H9 (cell line): Measurements from ENCODE around the gene NEK7. TPM values are rescaled to one million over a fixed set of nuclear protein-coding genes. Genes with fewer than 3 reads are reported as not detected.

ENCODE experiments used
- DNase-seq: peaks from one replicate; pipeline ENCODE4 v3.0.0-alpha.2; 2017
- H2AFZ ChIP-seq: one replicate; pipeline ENCODE4 v1.6.1; 2013; ENCODE audit warnings: mild to moderate bottlenecking, low read length, control low read depth, moderate library complexity
- H2AK5ac ChIP-seq: 2 replicates; pipeline ENCODE4 v1.6.1; 2013; ENCODE audit warnings: low read length, control low read depth, mixed read lengths; ENCODE audit not compliant: insufficient read length
- H2BK120ac ChIP-seq: one replicate; pipeline ENCODE4 v1.6.1; 2013; ENCODE audit warnings: low read depth, mild to moderate bottlenecking, low read length, control low read depth, inconsistent platforms; ENCODE audit not compliant: poor library complexity, severe bottlenecking
- H2BK12ac ChIP-seq: 2 replicates; pipeline ENCODE4 v1.6.1; 2013; ENCODE audit warnings: low read length, control low read depth, mixed read lengths, low read depth; ENCODE audit not compliant: insufficient read length
- H2BK15ac ChIP-seq: 2 replicates; pipeline ENCODE4 v1.6.1; 2013; ENCODE audit warnings: low read depth, low read length, control low read depth
- H2BK20ac ChIP-seq: one replicate; pipeline ENCODE4 v1.6.1; 2013; ENCODE audit warnings: low read depth, mild to moderate bottlenecking, low read length, control low read depth, inconsistent platforms; ENCODE audit not compliant: poor library complexity, severe bottlenecking
- H2BK5ac ChIP-seq: 2 replicates; pipeline ENCODE4 v1.6.1; 2013; ENCODE audit warnings: low read length, control low read depth, mixed read lengths; ENCODE audit not compliant: insufficient read length
- H3K14ac ChIP-seq: 2 replicates; pipeline ENCODE4 v1.6.1; 2013; ENCODE audit warnings: low read length, control low read depth; ENCODE audit not compliant: insufficient read depth
- H3K18ac ChIP-seq: 2 replicates; pipeline ENCODE4 v1.6.1; 2013; ENCODE audit warnings: low read depth, mild to moderate bottlenecking, mixed read lengths, low read length, control low read depth; ENCODE audit not compliant: insufficient read length
- H3K23ac ChIP-seq: 2 replicates; pipeline ENCODE4 v1.6.1; 2013; ENCODE audit warnings: low read length, control low read depth, mixed read lengths, low read depth; ENCODE audit not compliant: insufficient read length
- H3K23me2 ChIP-seq: 2 replicates; pipeline ENCODE4 v1.6.1; 2013; ENCODE audit warnings: low read depth, mild to moderate bottlenecking, mixed read lengths, low read length, control low read depth; ENCODE audit not compliant: insufficient read length, poor library complexity, severe bottlenecking
- H3K27ac ChIP-seq: 2 replicates; pipeline ENCODE4 v1.5.1; 2013; ENCODE audit warnings: low read length, control low read depth, mixed read lengths, low read depth; ENCODE audit not compliant: insufficient read length
- H3K27me3 ChIP-seq: 2 replicates; pipeline ENCODE4 v1.6.1; 2013; ENCODE audit warnings: low read length, control low read depth, inconsistent platforms; ENCODE audit not compliant: insufficient read depth
- H3K4ac ChIP-seq: 2 replicates; pipeline ENCODE4 v1.6.1; 2013; ENCODE audit warnings: low read depth, mild to moderate bottlenecking, control low read depth, inconsistent platforms, low read length, moderate library complexity
- H3K4me1 ChIP-seq: 2 replicates; pipeline ENCODE4 v1.6.1; 2013; ENCODE audit warnings: low read length, control low read depth, inconsistent platforms; ENCODE audit not compliant: insufficient read depth
- H3K4me2 ChIP-seq: 2 replicates; pipeline ENCODE4 v1.6.1; 2013; ENCODE audit warnings: low read length, control low read depth, mixed read lengths; ENCODE audit not compliant: insufficient read length, insufficient read depth
- H3K56ac ChIP-seq: 2 replicates; pipeline ENCODE4 v1.6.1; 2013; ENCODE audit warnings: low read depth, mild to moderate bottlenecking, mixed read lengths, low read length, control low read depth; ENCODE audit not compliant: insufficient read length
- H3K79me1 ChIP-seq: 2 replicates; pipeline ENCODE4 v1.6.1; 2013; ENCODE audit warnings: low read depth, mild to moderate bottlenecking, moderate library complexity, low read length, control low read depth, inconsistent platforms; ENCODE audit not compliant: insufficient read depth, poor library complexity, severe bottlenecking
- H3K79me2 ChIP-seq: 2 replicates; pipeline ENCODE4 v1.6.1; 2013; ENCODE audit warnings: low read length, control low read depth, inconsistent platforms; ENCODE audit not compliant: insufficient read depth
- H3K9ac ChIP-seq: 2 replicates; pipeline ENCODE4 v1.6.1; 2013; ENCODE audit warnings: low read length, control low read depth, mixed read lengths; ENCODE audit not compliant: insufficient read length; ENCODE audit errors: extremely low read depth
- H3K9me3 ChIP-seq: one replicate; pipeline ENCODE4 v1.6.1; 2013; ENCODE audit warnings: low read depth, low read length, inconsistent platforms; ENCODE audit not compliant: control insufficient read depth
- H3T11ph ChIP-seq: one replicate; pipeline ENCODE4 v1.6.1; 2013; ENCODE audit warnings: mild to moderate bottlenecking, low read length, control low read depth, inconsistent platforms
- H4K20me1 ChIP-seq: one replicate; pipeline ENCODE4 v1.6.1; 2013; ENCODE audit not compliant: control insufficient read depth, insufficient read length, insufficient read depth
- H4K5ac ChIP-seq: 2 replicates; pipeline ENCODE4 v1.6.1; 2013; ENCODE audit warnings: low read depth, mild to moderate bottlenecking, mixed read lengths, low read length, control low read depth; ENCODE audit not compliant: insufficient read length
- H4K8ac ChIP-seq: replicated peaks from 2 replicates; pipeline ENCODE4 v1.6.1; 2013; ENCODE audit warnings: low read length, control low read depth, mixed read lengths, low read depth; ENCODE audit not compliant: insufficient read length
- H4K91ac ChIP-seq: 2 replicates; pipeline ENCODE4 v1.6.1; 2013; ENCODE audit warnings: low read depth, mild to moderate bottlenecking, moderate library complexity, mixed read lengths, low read length, control low read depth; ENCODE audit not compliant: insufficient read length
- H3K27ac Mint-ChIP-seq, 3 experiments: 2 replicates in 2 of 3; 3 replicates in 1 of 3; pipeline ENCODE4 v1.8.0; 2020 to 2021; ENCODE audit warnings: mixed read lengths in 3 of 3, mild to moderate bottlenecking in 1 of 3, moderate library complexity in 1 of 3
- H3K27me3 Mint-ChIP-seq: 2 replicates; pipeline ENCODE4 v1.8.0; 2021; ENCODE audit warnings: low read depth, mild to moderate bottlenecking, moderate library complexity, mixed read lengths
- H3K36me3 Mint-ChIP-seq, 3 experiments: 2 replicates in 2 of 3; 3 replicates in 1 of 3; pipeline ENCODE4 v1.8.0; 2020 to 2021; ENCODE audit warnings: low read depth in 3 of 3, mixed read lengths in 3 of 3; ENCODE audit not compliant: insufficient read depth in 1 of 3
- H3K4me1 Mint-ChIP-seq, 2 experiments: 2 replicates each; pipeline ENCODE4 v1.8.0; 2020; ENCODE audit warnings: mixed read lengths in 2 of 2
- H3K4me3 Mint-ChIP-seq, 2 experiments: 2 replicates in 1 of 2; 3 replicates in 1 of 2; pipeline ENCODE4 v1.8.0; 2020 to 2021; ENCODE audit warnings: mild to moderate bottlenecking in 2 of 2, mixed read lengths in 2 of 2, moderate library complexity in 1 of 2
- H3K9me3 Mint-ChIP-seq, 2 experiments: 2 replicates in 1 of 2; 3 replicates in 1 of 2; pipeline ENCODE4 v1.8.0; 2020; ENCODE audit warnings: mild to moderate bottlenecking in 2 of 2, mixed read lengths in 2 of 2, moderate library complexity in 1 of 2
- WGBS: extraction: QIAGEN DNeasy Blood & Tissue Kit; methylation state at CpG from one replicate; pipeline ENCODE4 v1.1.7; 2013; ENCODE audit warnings: missing lambda C conversion rate, low lambda C conversion rate, mixed read lengths; ENCODE audit not compliant: insufficient read length; ENCODE audit errors: extremely low coverage; 5-methylcytosine and 5-hydroxymethylcytosine counted together
- total RNA-seq: library from RNA; stranded (reverse); gene quantifications from 2 replicates; pipeline ENCODE4 v1.2.1, GENCODE V29; 2021
- TF ChIP-seq, protein P1 (sequence below): fragments of 200-600 bp; sonication (generic); conservative IDR thresholded peaks from 3 replicates; pipeline ENCODE4 v1.8.0; 2021; ENCODE audit warnings: antibody characterized with exemption, mild to moderate bottlenecking

Gene NEK7
- total RNA-seq, 1 experiment from 2014 or later: 9.6 TPM

DNA sequence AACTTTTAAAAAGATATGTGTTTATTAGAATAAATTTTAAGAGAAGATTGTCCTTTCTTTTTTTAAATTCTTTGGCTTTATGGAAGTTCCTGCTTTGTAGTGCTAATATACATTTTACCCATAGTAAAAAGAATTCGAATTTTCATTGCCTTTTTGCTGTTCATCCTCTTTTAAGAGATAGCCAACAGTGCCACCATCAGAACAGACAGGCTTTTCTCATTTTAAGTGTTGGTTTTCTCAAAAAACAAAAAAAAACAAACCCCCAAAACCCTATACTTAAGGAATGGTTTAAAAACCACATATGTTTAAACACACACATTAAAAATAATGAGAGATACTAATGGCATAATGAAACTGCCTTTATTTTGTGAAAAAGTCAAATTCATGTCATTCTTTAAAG, 118.8 kb downstream of the NEK7 start:
- Histone ChIP-seq H3K27me3 (no peaks in the 10 kb centered on the region), H3K27ac (no peak overlapping the region), H2AFZ (no peak overlapping the region), H3K4me1 (no peaks in the 10 kb centered on the region), H3K56ac (no peak overlapping the region), H3K79me2 (no peaks in the 10 kb centered on the region), H3K4ac (no peak overlapping the region), H2AK5ac (no peak overlapping the region), H4K20me1 (no peaks in the 10 kb centered on the region), H4K8ac (no peak overlapping the region), H3K23me2 (no peaks in the 10 kb centered on the region), H2BK5ac (no peak overlapping the region), H4K91ac (no peak overlapping the region), H2BK20ac (no peak overlapping the region), H3K14ac (no peak overlapping the region), H3K23ac (no peak overlapping the region), H2BK120ac (no peak overlapping the region), H3K79me1 (no peaks in the 10 kb centered on the region), H2BK15ac (no peak overlapping the region), H3K9me3 (no peaks in the 10 kb centered on the region), H3K4me2 (no peak overlapping the region), H3K9ac (no peak overlapping the region), H3K18ac (no peak overlapping the region), H3T11ph (no peak overlapping the region), H2BK12ac (no peak overlapping the region), H4K5ac (no peak overlapping the region)
- Mint-ChIP-seq H3K4me3 (no peak overlapping the region), H3K27ac (no peak overlapping the region), H3K4me1 (peaks cover 0 to 3% of the 10 kb centered on the region in 2 experiments; a peak in 3 of 4 replicates), H3K9me3 (no peaks in the 10 kb centered on the region), H3K27me3 (no peaks in the 10 kb centered on the region), H3K36me3 (no peaks in the 10 kb centered on the region)
- no CpG with 5 or more reads among the region's 1 CpG for WGBS
- TF ChIP-seq, protein P1, sequence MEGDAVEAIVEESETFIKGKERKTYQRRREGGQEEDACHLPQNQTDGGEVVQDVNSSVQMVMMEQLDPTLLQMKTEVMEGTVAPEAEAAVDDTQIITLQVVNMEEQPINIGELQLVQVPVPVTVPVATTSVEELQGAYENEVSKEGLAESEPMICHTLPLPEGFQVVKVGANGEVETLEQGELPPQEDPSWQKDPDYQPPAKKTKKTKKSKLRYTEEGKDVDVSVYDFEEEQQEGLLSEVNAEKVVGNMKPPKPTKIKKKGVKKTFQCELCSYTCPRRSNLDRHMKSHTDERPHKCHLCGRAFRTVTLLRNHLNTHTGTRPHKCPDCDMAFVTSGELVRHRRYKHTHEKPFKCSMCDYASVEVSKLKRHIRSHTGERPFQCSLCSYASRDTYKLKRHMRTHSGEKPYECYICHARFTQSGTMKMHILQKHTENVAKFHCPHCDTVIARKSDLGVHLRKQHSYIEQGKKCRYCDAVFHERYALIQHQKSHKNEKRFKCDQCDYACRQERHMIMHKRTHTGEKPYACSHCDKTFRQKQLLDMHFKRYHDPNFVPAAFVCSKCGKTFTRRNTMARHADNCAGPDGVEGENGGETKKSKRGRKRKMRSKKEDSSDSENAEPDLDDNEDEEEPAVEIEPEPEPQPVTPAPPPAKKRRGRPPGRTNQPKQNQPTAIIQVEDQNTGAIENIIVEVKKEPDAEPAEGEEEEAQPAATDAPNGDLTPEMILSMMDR: no peak; the same call in 2 of the 3 replicates
- DNase-seq: no peak
